Brain microvascular endothelial cell (primary cell): ENCODE data around the gene PAPPA2.

Experiments
- DNase-seq: peaks from one replicate; pipeline ENCODE4 v3.0.0-alpha.2; 2020
- H3K27ac ChIP-seq: fragments of 250-450 bp; sonication (Bioruptor Pico); 2 replicates; pipeline ENCODE4 v1.5.1; 2020; ENCODE audit warnings: mild to moderate bottlenecking, moderate library complexity
- H3K27me3 ChIP-seq: fragments of 250-450 bp; sonication (Bioruptor Pico); replicated peaks from 2 replicates; pipeline ENCODE4 v1.5.1; 2020; ENCODE audit warnings: mild to moderate bottlenecking
- H3K36me3 ChIP-seq: fragments of 250-450 bp; sonication (Bioruptor Pico); replicated peaks from 2 replicates; pipeline ENCODE4 v1.5.1; 2020; ENCODE audit warnings: mild to moderate bottlenecking
- H3K4me3 ChIP-seq: 2 replicates; pipeline ENCODE4 v1.5.1; 2011; ENCODE audit warnings: low read depth, mild to moderate bottlenecking, control low read depth, low read length, moderate library complexity
- in situ Hi-C: cut with HindIII; loops from 2 replicates; pipeline ENCODE4 v1.10.0; 2017; ENCODE audit warnings: low sequenced_read_pairs, low pct_ligation_motif_present
- TF ChIP-seq, protein P1 (sequence below): IDR thresholded peaks from 2 replicates; pipeline ENCODE4 v1.5.1; 2011; ENCODE audit warnings: low read depth, mild to moderate bottlenecking, moderate library complexity, low read length, control low read depth, inconsistent platforms; ENCODE audit errors: missing control alignments

PAPPA2 gene

DNA sequence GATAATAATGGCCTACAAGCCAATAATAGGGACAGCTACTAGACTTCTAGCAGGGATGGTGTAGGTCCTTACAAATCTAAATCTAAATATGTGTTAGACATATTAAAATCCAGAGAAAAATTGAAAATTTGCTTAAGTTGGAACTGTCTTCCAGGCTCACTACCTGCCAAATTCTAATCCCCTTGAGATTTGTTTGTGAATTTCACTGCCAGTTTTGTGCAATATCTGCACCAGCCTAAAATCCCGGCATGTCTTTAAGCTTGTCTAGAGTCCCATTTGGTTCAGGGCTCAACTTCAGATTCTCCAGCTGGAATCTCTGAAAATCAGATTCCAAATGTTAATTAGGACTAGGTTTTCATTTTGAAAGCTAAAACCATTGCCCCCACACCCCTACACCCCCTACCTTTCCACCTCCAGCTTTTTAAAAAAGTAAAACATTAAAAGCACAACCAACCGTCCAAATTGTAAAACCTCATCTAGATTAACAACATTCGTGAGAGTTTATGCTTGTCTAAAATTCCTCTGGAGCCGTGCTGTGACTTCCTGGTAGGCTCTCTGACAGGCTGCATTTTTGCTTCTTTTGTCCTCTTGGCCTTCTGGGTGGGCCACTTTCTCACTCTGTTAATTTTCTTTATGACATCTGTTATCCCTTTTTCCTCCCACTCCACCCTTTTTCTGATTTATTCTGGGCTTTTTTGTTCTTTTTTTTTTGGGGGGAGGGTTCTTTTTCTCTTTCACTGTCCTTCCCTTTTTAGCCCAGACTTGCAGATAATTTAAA, 348.7 kb downstream of the PAPPA2 start:
- TF ChIP-seq, protein P1, sequence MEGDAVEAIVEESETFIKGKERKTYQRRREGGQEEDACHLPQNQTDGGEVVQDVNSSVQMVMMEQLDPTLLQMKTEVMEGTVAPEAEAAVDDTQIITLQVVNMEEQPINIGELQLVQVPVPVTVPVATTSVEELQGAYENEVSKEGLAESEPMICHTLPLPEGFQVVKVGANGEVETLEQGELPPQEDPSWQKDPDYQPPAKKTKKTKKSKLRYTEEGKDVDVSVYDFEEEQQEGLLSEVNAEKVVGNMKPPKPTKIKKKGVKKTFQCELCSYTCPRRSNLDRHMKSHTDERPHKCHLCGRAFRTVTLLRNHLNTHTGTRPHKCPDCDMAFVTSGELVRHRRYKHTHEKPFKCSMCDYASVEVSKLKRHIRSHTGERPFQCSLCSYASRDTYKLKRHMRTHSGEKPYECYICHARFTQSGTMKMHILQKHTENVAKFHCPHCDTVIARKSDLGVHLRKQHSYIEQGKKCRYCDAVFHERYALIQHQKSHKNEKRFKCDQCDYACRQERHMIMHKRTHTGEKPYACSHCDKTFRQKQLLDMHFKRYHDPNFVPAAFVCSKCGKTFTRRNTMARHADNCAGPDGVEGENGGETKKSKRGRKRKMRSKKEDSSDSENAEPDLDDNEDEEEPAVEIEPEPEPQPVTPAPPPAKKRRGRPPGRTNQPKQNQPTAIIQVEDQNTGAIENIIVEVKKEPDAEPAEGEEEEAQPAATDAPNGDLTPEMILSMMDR = no peak
- no peak for DNase-seq
- no peak overlapping the region for H3K4me3 ChIP-seq
- no peaks in the 10 kb centered on the region for H3K27me3 ChIP-seq
- in situ Hi-C loops = no loop called here
- no peaks in the 10 kb centered on the region for H3K36me3 ChIP-seq
- H3K27ac ChIP-seq = no peak overlapping the region

DNA sequence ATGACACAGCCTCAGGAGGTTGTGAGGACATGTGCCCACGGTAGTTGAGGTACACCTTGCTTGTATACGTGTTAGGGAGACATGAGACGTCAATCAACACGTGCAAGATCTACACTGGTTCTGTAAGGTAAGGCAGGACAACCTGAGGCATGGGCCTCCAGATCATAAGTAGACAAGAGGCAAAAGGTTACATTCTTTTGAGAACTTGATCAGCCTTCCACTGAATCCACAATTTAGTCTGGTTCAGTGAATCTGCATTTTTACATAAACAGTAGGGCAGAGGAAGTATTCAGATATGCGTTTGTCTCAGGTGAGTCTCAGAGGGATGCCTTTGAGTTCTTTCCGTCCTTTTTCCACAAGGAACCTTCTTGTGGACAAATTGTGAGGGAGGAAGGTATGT, 352.6 kb downstream of the PAPPA2 start:
- H3K36me3 ChIP-seq = no peaks in the 10 kb centered on the region
- no peaks in the 10 kb centered on the region for H3K27me3 ChIP-seq
- in situ Hi-C loops = no loop called here
- no peak overlapping the region for H3K27ac ChIP-seq
- TF ChIP-seq, protein P1 = no peak
- H3K4me3 ChIP-seq = no peak overlapping the region
- no peak for DNase-seq

DNA sequence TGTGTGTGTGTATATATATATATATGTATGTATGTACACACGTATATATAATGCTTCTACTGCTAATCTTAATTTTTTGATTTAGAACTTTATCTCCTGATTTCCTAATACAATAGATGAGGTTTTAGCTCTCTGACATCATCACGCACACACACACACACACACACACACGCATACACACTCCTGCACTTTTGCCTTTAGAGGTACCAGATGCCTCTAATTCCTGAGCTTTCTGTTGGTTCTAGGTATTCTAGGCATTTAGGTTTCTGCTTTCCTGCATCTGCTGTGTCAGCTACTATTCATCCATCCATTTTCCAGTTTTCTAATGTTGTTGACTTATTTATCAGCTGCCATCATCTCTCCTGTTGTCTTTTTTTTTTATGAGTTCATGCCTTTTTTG, 353.3 kb downstream of the PAPPA2 start:
- H3K27ac ChIP-seq = no peak overlapping the region
- in situ Hi-C loops = no loop called here
- H3K27me3 ChIP-seq = no peaks in the 10 kb centered on the region
- no peak for DNase-seq
- TF ChIP-seq, protein P1 = no peak
- no peak overlapping the region for H3K4me3 ChIP-seq
- H3K36me3 ChIP-seq = no peaks in the 10 kb centered on the region

DNA sequence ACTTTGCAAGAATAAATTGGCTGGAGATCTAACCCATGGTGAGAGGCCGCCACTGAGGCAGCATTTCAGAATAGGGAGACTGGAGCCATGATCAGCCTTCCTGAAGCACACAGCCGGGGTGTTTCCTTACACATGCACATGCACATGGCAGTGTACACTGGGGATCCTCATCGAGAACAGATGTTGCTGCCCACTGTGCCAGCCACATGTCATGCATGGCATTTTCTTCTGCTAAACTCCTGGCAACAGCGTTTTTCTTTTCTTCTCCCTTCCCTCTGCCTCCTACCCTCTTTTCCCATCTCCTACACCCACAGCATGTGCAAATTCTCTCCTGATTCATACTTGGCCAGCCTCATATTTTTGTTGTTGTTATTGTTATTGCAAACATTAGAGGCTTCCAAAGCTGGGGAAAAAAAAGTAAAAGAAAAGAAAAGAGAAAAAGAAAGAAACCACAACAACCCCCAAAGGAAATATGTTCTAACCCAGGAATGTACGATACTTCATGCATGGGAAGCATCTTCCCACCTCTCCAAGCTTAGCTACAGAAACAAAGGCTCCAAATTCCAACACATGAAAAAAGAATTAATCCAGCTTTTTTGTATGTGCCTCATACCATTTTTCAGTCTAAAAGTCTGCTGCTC, 357.5 kb downstream of the PAPPA2 start:
- in situ Hi-C loops = no loop called here
- TF ChIP-seq, protein P1 = no peak
- Histone ChIP-seq H3K27me3 (no peaks in the 10 kb centered on the region), H3K4me3 (no peak overlapping the region), H3K36me3 (no peaks in the 10 kb centered on the region), H3K27ac (no peak overlapping the region)
- DNase-seq = no peak

DNA sequence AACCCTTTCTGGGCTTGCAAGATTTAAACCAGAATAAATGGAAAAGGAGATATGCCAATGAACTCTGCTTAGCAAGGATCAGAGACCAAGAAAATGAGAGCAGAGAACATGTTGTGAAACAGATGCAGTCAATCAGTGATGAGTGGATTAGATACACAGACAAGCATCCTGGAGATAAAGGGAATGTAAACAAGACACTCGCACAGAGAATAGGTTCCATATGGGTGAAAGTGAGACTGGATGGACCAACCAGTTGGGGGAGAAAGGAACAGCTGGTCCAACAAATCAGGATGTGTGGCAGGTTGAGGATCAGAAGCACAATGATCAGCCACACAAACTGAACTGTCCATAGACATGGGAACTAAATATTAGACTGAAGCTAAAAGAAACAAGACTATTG, 363.3 kb downstream of the PAPPA2 start:
- Histone ChIP-seq H3K4me3 (no peak overlapping the region), H3K27ac (no peak overlapping the region), H3K36me3 (no peaks in the 10 kb centered on the region), H3K27me3 (no peaks in the 10 kb centered on the region)
- DNase-seq = no peak
- in situ Hi-C loops = no loop called here
- TF ChIP-seq, protein P1 = no peak

DNA sequence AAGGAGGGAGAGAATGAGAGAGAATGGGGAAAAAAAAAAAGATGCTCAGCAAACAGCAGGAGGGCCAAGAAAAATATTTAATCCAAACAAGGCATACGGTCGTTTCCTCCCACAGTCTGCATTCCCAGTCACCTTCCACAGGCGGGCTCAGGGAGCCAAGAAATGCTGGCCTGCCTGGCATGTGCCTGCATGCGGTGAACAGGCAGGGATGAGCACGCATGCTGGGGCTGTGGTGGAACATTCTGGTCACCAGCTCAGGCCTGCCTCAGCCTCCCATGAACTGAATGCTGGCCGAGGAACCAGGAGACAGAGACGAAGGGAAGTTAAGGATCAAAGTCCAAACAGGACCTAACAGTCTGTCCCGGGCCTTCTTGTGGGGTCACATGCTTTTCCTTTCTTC, 366.3 kb downstream of the PAPPA2 start:
- H3K27me3 ChIP-seq = no peaks in the 10 kb centered on the region
- in situ Hi-C loops = no loop called here
- no peaks in the 10 kb centered on the region for H3K36me3 ChIP-seq
- no peak overlapping the region for H3K27ac ChIP-seq
- TF ChIP-seq, protein P1 = no peak
- no peak for DNase-seq
- H3K4me3 ChIP-seq = no peak overlapping the region
